A549 (cell line): ENCODE data around the gene CDC5L.

Source experiments
- CEBPB ChIP-seq, 2 experiments: fragments of >200 bp in 1 of 2; sonication (Bioruptor Twin) in 1 of 2; formaldehyde crosslinking in 1 of 2; IDR thresholded peaks; 2 replicates each; pipeline ENCODE4 v1.6.1; 2012 to 2016
- EP300 ChIP-seq, 2 experiments: fragments of >200 bp; sonication (Bioruptor Twin); formaldehyde crosslinking; IDR thresholded peaks; 2 replicates in 1 of 2; 3 replicates in 1 of 2; pipeline ENCODE4 v1.6.1; 2016 to 2017
- JUN ChIP-seq, 2 experiments: fragments of >200 bp; sonication (Bioruptor Twin); formaldehyde crosslinking; IDR thresholded peaks; 2 replicates in 1 of 2; 3 replicates in 1 of 2; pipeline ENCODE4 v1.6.1; 2016 to 2017
- TF ChIP-seq, protein P1 (sequence below): fragments of >200 bp; sonication (Bioruptor Twin); formaldehyde crosslinking; IDR thresholded peaks from 3 replicates; pipeline ENCODE4 v1.5.1; 2016

- TF ChIP-seq, protein P1, sequence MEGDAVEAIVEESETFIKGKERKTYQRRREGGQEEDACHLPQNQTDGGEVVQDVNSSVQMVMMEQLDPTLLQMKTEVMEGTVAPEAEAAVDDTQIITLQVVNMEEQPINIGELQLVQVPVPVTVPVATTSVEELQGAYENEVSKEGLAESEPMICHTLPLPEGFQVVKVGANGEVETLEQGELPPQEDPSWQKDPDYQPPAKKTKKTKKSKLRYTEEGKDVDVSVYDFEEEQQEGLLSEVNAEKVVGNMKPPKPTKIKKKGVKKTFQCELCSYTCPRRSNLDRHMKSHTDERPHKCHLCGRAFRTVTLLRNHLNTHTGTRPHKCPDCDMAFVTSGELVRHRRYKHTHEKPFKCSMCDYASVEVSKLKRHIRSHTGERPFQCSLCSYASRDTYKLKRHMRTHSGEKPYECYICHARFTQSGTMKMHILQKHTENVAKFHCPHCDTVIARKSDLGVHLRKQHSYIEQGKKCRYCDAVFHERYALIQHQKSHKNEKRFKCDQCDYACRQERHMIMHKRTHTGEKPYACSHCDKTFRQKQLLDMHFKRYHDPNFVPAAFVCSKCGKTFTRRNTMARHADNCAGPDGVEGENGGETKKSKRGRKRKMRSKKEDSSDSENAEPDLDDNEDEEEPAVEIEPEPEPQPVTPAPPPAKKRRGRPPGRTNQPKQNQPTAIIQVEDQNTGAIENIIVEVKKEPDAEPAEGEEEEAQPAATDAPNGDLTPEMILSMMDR, result no peak
- TF ChIP-seq EP300 (IDR thresholded peaks at IDR 0.05) (no peak), JUN (IDR thresholded peaks at IDR 0.05) (no peak), CEBPB (IDR thresholded peaks at IDR 0.05) (no peak)
Measured at GRCh38 chr6:44487586-44487985, 100.1 kb downstream of the CDC5L start.
